HEK293T (cell line): ENCODE data around the gene SLC41A1.

ENCODE experiments used
- ARNT ChIP-seq: fragments of 450-650 bp; IDR thresholded peaks from 2 replicates; pipeline ENCODE4 v1.6.1; 2017; ENCODE audit warnings: mild to moderate bottlenecking
- BHLHE40 ChIP-seq: fragments of 450-650 bp; IDR thresholded peaks from 2 replicates; pipeline ENCODE4 v1.6.1; 2016; ENCODE audit warnings: mild to moderate bottlenecking, moderate library complexity, borderline replicate concordance
- ELF4 ChIP-seq: fragments of 450-650 bp; IDR thresholded peaks from 2 replicates; pipeline ENCODE4 v1.6.1; 2017; ENCODE audit warnings: antibody characterized with exemption
- FOXA1 ChIP-seq: fragments of 450-650 bp; IDR thresholded peaks from 2 replicates; pipeline ENCODE4 v1.6.1; 2016; ENCODE audit warnings: mild to moderate bottlenecking
- FOXK2 ChIP-seq: fragments of 450-650 bp; IDR thresholded peaks from 2 replicates; pipeline ENCODE4 v1.6.1; 2016; ENCODE audit warnings: mild to moderate bottlenecking
- FOXM1 ChIP-seq: fragments of 450-650 bp; IDR thresholded peaks from 2 replicates; pipeline ENCODE4 v1.6.1; 2017; ENCODE audit warnings: mild to moderate bottlenecking, borderline replicate concordance
- LEF1 ChIP-seq: fragments of 450-650 bp; IDR thresholded peaks from 2 replicates; pipeline ENCODE4 v1.6.1; 2017; ENCODE audit warnings: mild to moderate bottlenecking, borderline replicate concordance
- SP1 ChIP-seq: fragments of 450-650 bp; IDR thresholded peaks from 2 replicates; pipeline ENCODE4 v1.6.1; 2017
- SUZ12 ChIP-seq: fragments of 450-650 bp; IDR thresholded peaks from 2 replicates; pipeline ENCODE4 v1.6.1; 2016; ENCODE audit warnings: mild to moderate bottlenecking
- TARDBP ChIP-seq: fragments of 450-650 bp; IDR thresholded peaks from 2 replicates; pipeline ENCODE4 v1.6.1; 2016

DNA sequence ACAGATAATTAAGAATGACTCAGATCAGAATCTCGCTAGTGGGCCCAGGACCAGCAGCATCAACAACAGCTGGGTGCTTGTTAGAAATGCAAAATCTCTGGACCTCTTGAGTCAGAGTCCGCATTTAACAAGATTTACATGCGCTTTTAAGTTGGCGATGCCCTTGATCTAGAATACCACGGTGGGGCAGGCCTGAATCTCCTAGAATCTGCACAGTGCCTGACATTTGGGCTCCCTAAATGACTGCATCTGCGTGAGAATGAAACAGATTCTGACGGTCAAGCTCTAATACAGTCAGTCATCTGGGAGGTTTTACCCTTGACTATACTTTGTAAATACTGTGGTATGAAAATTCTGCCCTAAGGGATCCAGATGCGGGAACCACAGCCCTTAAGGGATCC is 20.5 kb downstream of the SLC41A1 start:
- no peak for TF ChIP-seq FOXA1
- no peak for TF ChIP-seq BHLHE40
- no peak for TF ChIP-seq SP1
- TF ChIP-seq FOXM1 = no peak
- no peak for TF ChIP-seq ELF4
- no peak for TF ChIP-seq TARDBP
- no peak for TF ChIP-seq SUZ12
- no peak for TF ChIP-seq LEF1
- TF ChIP-seq ARNT = no peak
- TF ChIP-seq FOXK2 = no peak
